KOPT-K1 (cell line): ENCODE data around the gene HOXB3.

Experiments
- H3K27ac ChIP-seq: fragments of 200-600 bp; sonication (generic); 2 replicates; pipeline ENCODE4 v1.5.1; 2016; ENCODE audit warnings: antibody characterized with exemption, mild to moderate bottlenecking, low read depth, low read length; ENCODE audit not compliant: poor library complexity, severe bottlenecking
- H3K36me3 ChIP-seq: fragments of 200-600 bp; sonication (generic); 2 replicates; pipeline ENCODE4 v1.5.1; 2017; ENCODE audit warnings: antibody characterized with exemption, mild to moderate bottlenecking, low read length, moderate library complexity; ENCODE audit not compliant: insufficient read depth
- H3K9me3 ChIP-seq: fragments of 200-600 bp; sonication (generic); 2 replicates; pipeline ENCODE4 v1.5.1; 2017; ENCODE audit warnings: antibody characterized with exemption, low read length, mild to moderate bottlenecking; ENCODE audit not compliant: insufficient read depth, poor library complexity, severe bottlenecking

The HOXB3 gene

GRCh38 chr17:48609759-48610281, 19.8 kb upstream of the HOXB3 start:
- no peaks in the 10 kb centered on the region for H3K36me3 ChIP-seq
- H3K27ac ChIP-seq, result no peak overlapping the region
- H3K9me3 ChIP-seq, result no peaks in the 10 kb centered on the region

GRCh38 chr17:48609033-48609432, 19.0 kb upstream of the HOXB3 start:
- no peak overlapping the region for H3K27ac ChIP-seq
- no peaks in the 10 kb centered on the region for H3K36me3 ChIP-seq
- no peaks in the 10 kb centered on the region for H3K9me3 ChIP-seq

GRCh38 chr17:48608494-48608834, 18.4 kb upstream of the HOXB3 start:
- Histone ChIP-seq H3K9me3 (no peaks in the 10 kb centered on the region), H3K36me3 (no peaks in the 10 kb centered on the region), H3K27ac (no peak overlapping the region)

- Histone ChIP-seq H3K27ac (no peak overlapping the region), H3K9me3 (no peaks in the 10 kb centered on the region), H3K36me3 (no peaks in the 10 kb centered on the region)
These were observed 17.0 kb upstream of the HOXB3 start for GRCh38 chr17:48606892-48607614.

GRCh38 chr17:48605991-48606891, 16.2 kb upstream of the HOXB3 start:
- no peaks in the 10 kb centered on the region for H3K36me3 ChIP-seq
- no peaks in the 10 kb centered on the region for H3K9me3 ChIP-seq

GRCh38 chr17:48605409-48605919, 15.4 kb upstream of the HOXB3 start:
- Histone ChIP-seq H3K27ac (no peak overlapping the region), H3K9me3 (no peaks in the 10 kb centered on the region), H3K36me3 (no peaks in the 10 kb centered on the region)

More at GRCh38 chr17:48605991-48606891, 16.2 kb upstream of the HOXB3 start:
- H3K27ac ChIP-seq, result no peak overlapping the region

- H3K36me3 ChIP-seq, result no peaks in the 10 kb centered on the region
- H3K27ac ChIP-seq, result no peak within 1 kb of the TSS
- H3K9me3 ChIP-seq, result no peaks in the 10 kb centered on the region
These were observed 14.8 kb upstream of the HOXB3 start, which contains the start of gene HOXB6 for GRCh38 chr17:48604770-48605329. TSS of gene HOXB6 (minus strand) at chr17:48604986. CDS start at chr17:48598150, 6,836 bp downstream.

GRCh38 chr17:48603959-48604769, 14.1 kb upstream of the HOXB3 start:
- no peak overlapping the region for H3K27ac ChIP-seq
- no peaks in the 10 kb centered on the region for H3K36me3 ChIP-seq
- no peaks in the 10 kb centered on the region for H3K9me3 ChIP-seq

GRCh38 chr17:48601539-48602425, 11.7 kb upstream of the HOXB3 start:
- Histone ChIP-seq H3K27ac (no peak overlapping the region), H3K9me3 (no peaks in the 10 kb centered on the region), H3K36me3 (no peaks in the 10 kb centered on the region)

GRCh38 chr17:48601207-48601538, 11.1 kb upstream of the HOXB3 start:
- no peaks in the 10 kb centered on the region for H3K36me3 ChIP-seq
- H3K9me3 ChIP-seq, result no peaks in the 10 kb centered on the region
- H3K27ac ChIP-seq, result no peak overlapping the region

GRCh38 chr17:48600244-48601098, 10.4 kb upstream of the HOXB3 start:
- Histone ChIP-seq H3K36me3 (no peaks in the 10 kb centered on the region), H3K27ac (no peak overlapping the region), H3K9me3 (no peaks in the 10 kb centered on the region)

- no peaks in the 10 kb centered on the region for H3K9me3 ChIP-seq
- H3K36me3 ChIP-seq, result no peaks in the 10 kb centered on the region
- H3K27ac ChIP-seq, result no peak overlapping the region
These were observed 9.3 kb upstream of the HOXB3 start for GRCh38 chr17:48599354-48599753.

GRCh38 chr17:48598736-48599135, 8.7 kb upstream of the HOXB3 start:
- Histone ChIP-seq H3K9me3 (no peaks in the 10 kb centered on the region), H3K36me3 (no peaks in the 10 kb centered on the region), H3K27ac (no peak overlapping the region)
